Measurements from ENCODE around the gene L3HYPDH. TPM values are rescaled to one million over a fixed set of nuclear protein-coding genes. Genes with fewer than 3 reads are reported as not detected.

Gene L3HYPDH
- total RNA-seq, 4 donors from 2014 or later, result 17.3 to 86.6 (median 43.3) TPM

- peaks cover 0 to 8% (median 0%) of the 10 kb centered on the region in 4 donors for H3K4me1 ChIP-seq
These were observed 19.5 kb downstream of the L3HYPDH start for GRCh38 chr14:59464486-59465315.

DNA sequence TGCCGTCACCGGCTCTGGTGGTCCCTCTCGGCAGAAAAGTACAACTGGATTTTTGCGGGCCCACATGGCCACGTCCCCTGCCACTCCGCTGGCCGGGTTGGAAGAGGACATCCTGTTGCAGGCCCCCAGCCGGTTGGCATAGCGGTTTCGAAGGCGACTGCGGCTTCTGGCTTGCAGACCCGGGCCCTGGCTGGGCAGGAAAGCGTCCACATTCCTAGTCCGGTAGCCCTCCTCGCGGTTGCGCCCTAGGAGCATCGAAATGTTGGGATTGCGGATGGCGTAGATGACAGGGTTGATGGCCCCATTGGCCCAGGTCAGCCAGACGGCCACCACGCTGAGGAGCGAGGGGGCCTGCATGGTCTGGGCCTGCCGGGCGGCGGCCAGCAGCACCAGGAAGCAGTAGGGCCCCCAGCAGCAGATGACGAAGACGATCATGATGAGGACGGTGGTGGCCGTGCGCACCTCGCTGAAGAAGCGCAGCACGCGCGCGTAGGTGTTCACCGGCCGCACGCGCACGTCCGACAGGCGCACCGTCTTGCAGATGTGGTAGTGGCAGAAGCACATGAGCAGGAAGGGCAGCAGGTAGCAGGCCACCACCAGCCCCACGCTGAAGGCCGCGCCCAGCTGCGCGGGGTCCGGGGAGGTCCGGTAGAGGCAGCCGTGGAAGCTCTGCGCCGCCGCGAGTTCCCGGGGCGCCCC lies 20.3 kb downstream of the L3HYPDH start:
- Histone ChIP-seq H3K36me3 (no peaks in the 10 kb centered on the region), H3K27me3 (no peaks in the 10 kb centered on the region), H3K4me1 (peaks cover 0 to 8% (median 0%) of the 10 kb centered on the region in 4 donors), H3K9me3 (no peaks in the 10 kb centered on the region), H3K4me3 (peak overlapping the region; percentile 55 to 82 (median 70)), H3K27ac (peak overlapping the region in 2 of 4 donors; percentile 56 to 77)
- no peak for TF ChIP-seq POLR2A (IDR thresholded peaks at IDR 0.05)
- TF ChIP-seq CTCF (IDR thresholded peaks at IDR 0.05), result no peak
- DNase-seq, result peak in 2 of 3 donors; percentile 50 to 57

More at GRCh38 chr14:59464486-59465315, 19.5 kb downstream of the L3HYPDH start:
- Histone ChIP-seq H3K27me3 (no peaks in the 10 kb centered on the region), H3K36me3 (no peaks in the 10 kb centered on the region), H3K9me3 (no peaks in the 10 kb centered on the region), H3K27ac (peak overlapping the region; percentile 20 to 77 (median 58)), H3K4me3 (peak overlapping the region; percentile 55 to 82 (median 70))
- TF ChIP-seq POLR2A (IDR thresholded peaks at IDR 0.05) (no peak), CTCF (IDR thresholded peaks at IDR 0.05) (no peak)
- DNase-seq, result peak; percentile 66 to 84 (median 69)

- Histone ChIP-seq H3K27ac (no peak overlapping the region), H3K4me1 (peaks cover 0 to 8% (median 0%) of the 10 kb centered on the region in 4 donors), H3K27me3 (no peaks in the 10 kb centered on the region), H3K9me3 (no peaks in the 10 kb centered on the region), H3K4me3 (no peak overlapping the region), H3K36me3 (no peaks in the 10 kb centered on the region)
- no peak for DNase-seq
- no peak for TF ChIP-seq POLR2A (IDR thresholded peaks at IDR 0.05)
- no peak for TF ChIP-seq CTCF (IDR thresholded peaks at IDR 0.05)
These were observed 22.3 kb downstream of the L3HYPDH start for GRCh38 chr14:59461891-59462290.

DNA sequence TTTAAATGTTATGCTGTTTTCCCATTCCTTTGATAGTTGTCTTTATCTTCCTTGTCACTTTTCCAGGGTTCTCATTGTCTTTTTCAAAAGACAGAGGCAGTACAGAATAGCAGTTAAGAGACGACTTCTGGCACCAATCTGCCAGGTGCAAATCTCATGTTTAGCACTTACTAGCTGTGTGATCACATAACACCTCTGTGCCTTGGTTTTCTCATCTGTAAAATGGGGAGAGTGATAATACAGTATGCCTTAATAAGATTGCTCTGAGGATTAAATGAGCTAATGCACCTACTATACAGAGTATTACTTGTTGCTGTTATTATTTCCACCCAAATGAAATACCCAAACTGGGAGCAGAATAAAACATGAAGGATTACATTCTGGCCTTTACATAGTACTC lies 23.8 kb downstream of the L3HYPDH start:
- Histone ChIP-seq H3K9me3 (no peaks in the 10 kb centered on the region), H3K4me3 (no peak overlapping the region), H3K27me3 (no peaks in the 10 kb centered on the region), H3K36me3 (no peaks in the 10 kb centered on the region), H3K27ac (no peak overlapping the region), H3K4me1 (peaks cover 0 to 8% (median 0%) of the 10 kb centered on the region in 4 donors)
- no peak for TF ChIP-seq POLR2A (IDR thresholded peaks at IDR 0.05)
- no peak for DNase-seq

GRCh38 chr14:59458486-59458885 lies 25.7 kb downstream of the L3HYPDH start:
- Histone ChIP-seq H3K4me3 (no peak overlapping the region), H3K9me3 (no peaks in the 10 kb centered on the region), H3K27me3 (no peaks in the 10 kb centered on the region), H3K36me3 (no peaks in the 10 kb centered on the region), H3K27ac (no peak overlapping the region), H3K4me1 (peaks cover 0 to 1% (median 0%) of the 10 kb centered on the region in 4 donors)
- TF ChIP-seq CTCF (IDR thresholded peaks at IDR 0.05), result no peak
- TF ChIP-seq POLR2A (IDR thresholded peaks at IDR 0.05), result no peak
- DNase-seq, result no peak

DNA sequence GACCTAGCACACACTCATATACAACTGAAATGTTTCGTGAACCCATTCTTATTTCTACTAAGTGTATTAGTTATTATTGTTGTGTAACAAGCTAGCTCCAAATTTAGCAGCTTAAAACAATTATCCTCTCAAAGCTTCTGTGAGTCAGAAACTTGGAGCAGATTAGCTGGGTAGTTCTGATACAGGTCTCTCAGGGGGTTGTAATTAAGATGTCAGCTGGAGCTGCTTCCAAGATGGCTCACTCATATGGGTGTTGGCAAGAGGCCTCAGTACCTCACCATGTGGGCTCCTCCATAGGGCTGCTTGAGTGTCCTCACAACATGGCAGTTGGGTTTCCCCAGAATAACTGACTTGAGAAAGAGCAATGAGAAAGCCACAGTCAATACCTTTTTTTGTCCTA lies 28.8 kb downstream of the L3HYPDH start:
- Histone ChIP-seq H3K4me1 (no peaks in the 10 kb centered on the region), H3K36me3 (no peaks in the 10 kb centered on the region), H3K27me3 (no peaks in the 10 kb centered on the region), H3K9me3 (no peaks in the 10 kb centered on the region), H3K27ac (no peak overlapping the region), H3K4me3 (no peak overlapping the region)
- TF ChIP-seq CTCF (IDR thresholded peaks at IDR 0.05) (no peak), POLR2A (IDR thresholded peaks at IDR 0.05) (no peak)
- DNase-seq, result no peak
